Smooth muscle cell (in vitro differentiated cells): ENCODE results near the gene TEX28. TPM values are rescaled to one million over a fixed set of nuclear protein-coding genes. Genes with fewer than 3 reads are reported as not detected.
"Not testable (repeated sequence)": the region's sequence is repeated elsewhere in the genome, so short reads cannot be mapped to it uniquely, and the experiment has no call there.

Experiments used
- DNase-seq: peaks from one replicate; lab custom pipeline; 2025; ENCODE audit not compliant: unreplicated experiment; lab: John Stamatoyannopoulos, UW
- H2AFZ ChIP-seq: fragments of 200-600 bp; sonication (generic); 2 replicates; pipeline ENCODE4 v1.6.0; 2016; ENCODE audit warnings: antibody characterized with exemption, low read depth, mild to moderate bottlenecking
- H3F3A ChIP-seq: fragments of 200-600 bp; sonication (generic); 2 replicates; pipeline ENCODE4 v1.6.0; 2017; ENCODE audit warnings: antibody characterized with exemption, low read depth
- H3K27ac ChIP-seq: fragments of 200-600 bp; sonication (generic); 2 replicates; pipeline ENCODE4 v1.5.1; 2016; ENCODE audit warnings: low read depth, mild to moderate bottlenecking
- H3K27me3 ChIP-seq: fragments of 200-600 bp; sonication (generic); 2 replicates; pipeline ENCODE4 v1.6.1; 2016; ENCODE audit warnings: low read depth, mild to moderate bottlenecking
- H3K36me3 ChIP-seq: fragments of 200-600 bp; sonication (generic); 2 replicates; pipeline ENCODE4 v1.5.1; 2016; ENCODE audit warnings: low read depth
- H3K4me1 ChIP-seq: fragments of 200-600 bp; sonication (generic); 2 replicates; pipeline ENCODE4 v1.5.1; 2016; ENCODE audit warnings: low read depth
- H3K4me2 ChIP-seq: fragments of 200-600 bp; sonication (generic); 2 replicates; pipeline ENCODE4 v1.6.0; 2016; ENCODE audit warnings: mild to moderate bottlenecking
- H3K4me3 ChIP-seq: fragments of 200-600 bp; sonication (generic); 2 replicates; pipeline ENCODE4 v1.5.1; 2016; ENCODE audit warnings: mild to moderate bottlenecking
- H3K79me2 ChIP-seq: fragments of 200-600 bp; sonication (generic); 2 replicates; pipeline ENCODE4 v1.6.0; 2016; ENCODE audit warnings: low read depth, mild to moderate bottlenecking
- H3K9ac ChIP-seq: fragments of 200-600 bp; sonication (generic); 2 replicates; pipeline ENCODE4 v1.6.0; 2016; ENCODE audit warnings: low read depth
- H3K9me3 ChIP-seq: fragments of 200-600 bp; sonication (generic); replicated peaks from 2 replicates; pipeline ENCODE4 v1.5.1; 2016; ENCODE audit warnings: low read depth
- H4K20me1 ChIP-seq: fragments of 200-600 bp; sonication (generic); 2 replicates; pipeline ENCODE4 v1.6.0; 2016; ENCODE audit warnings: low read depth
- WGBS: methylation state at CpG from one replicate; pipeline ENCODE4 v1.1.7; 2016; ENCODE audit warnings: low lambda C conversion rate; 5-methylcytosine and 5-hydroxymethylcytosine counted together
- polyA plus RNA-seq: library from polyadenylated mRNA; unstranded; fragments of >200 nt; fragmentation: Nextera tagmentation; extraction: Ambion mirVana; gene quantifications from 2 replicates; pipeline ENCODE4 v1.2.1, GENCODE V29; 2016
- total RNA-seq: library from RNA; depleted of rRNA; stranded (reverse); fragments of >200 nt; gene quantifications from 2 replicates; pipeline ENCODE4 v1.2.3, GENCODE V29; 2014
- TF ChIP-seq, protein P1 (sequence below): fragments of 200-600 bp; sonication (generic); IDR thresholded peaks from 2 replicates; pipeline ENCODE4 v1.5.1; 2017; ENCODE audit warnings: borderline replicate concordance, mild to moderate bottlenecking, antibody characterized with exemption; ENCODE audit not compliant: insufficient read depth, poor library complexity, severe bottlenecking

The TEX28 gene
- total and polyA plus RNA-seq, 2 experiments from 2014 or later: not detected

DNA sequence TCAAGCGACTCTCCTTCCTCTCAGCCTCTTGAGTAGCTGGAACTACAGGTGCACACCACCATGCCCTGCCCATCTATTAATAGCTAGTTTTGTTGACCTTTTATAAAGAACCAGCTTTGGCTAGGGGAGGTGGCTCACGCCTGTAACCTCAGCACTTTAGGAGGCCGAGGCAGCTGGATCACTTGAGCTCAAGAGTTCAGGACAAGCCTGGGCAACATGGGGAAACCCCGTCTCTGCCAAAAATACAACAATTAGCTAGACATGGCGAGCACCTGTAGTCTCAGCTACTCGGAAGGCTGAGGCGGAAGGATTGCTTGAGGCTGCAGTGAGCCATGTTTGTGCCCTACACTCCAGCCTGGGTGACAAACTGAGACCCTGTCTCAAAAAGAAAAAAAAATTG lies 3.4 kb upstream of the TEX28 start:
- Histone ChIP-seq H3F3A (no peaks in the 10 kb centered on the region), H3K4me1 (no peaks in the 10 kb centered on the region), H3K27me3 (no peaks in the 10 kb centered on the region), H3K9me3 (no peaks in the 10 kb centered on the region), H4K20me1 (no peaks in the 10 kb centered on the region), H3K27ac (no peak overlapping the region), H3K36me3 (no peaks in the 10 kb centered on the region), H3K4me2 (no peak overlapping the region), H2AFZ (no peak overlapping the region), H3K79me2 (no peaks in the 10 kb centered on the region), H3K9ac (no peak overlapping the region), H3K4me3 (no peak overlapping the region)
- DNase-seq: no peak
- TF ChIP-seq, protein P1, sequence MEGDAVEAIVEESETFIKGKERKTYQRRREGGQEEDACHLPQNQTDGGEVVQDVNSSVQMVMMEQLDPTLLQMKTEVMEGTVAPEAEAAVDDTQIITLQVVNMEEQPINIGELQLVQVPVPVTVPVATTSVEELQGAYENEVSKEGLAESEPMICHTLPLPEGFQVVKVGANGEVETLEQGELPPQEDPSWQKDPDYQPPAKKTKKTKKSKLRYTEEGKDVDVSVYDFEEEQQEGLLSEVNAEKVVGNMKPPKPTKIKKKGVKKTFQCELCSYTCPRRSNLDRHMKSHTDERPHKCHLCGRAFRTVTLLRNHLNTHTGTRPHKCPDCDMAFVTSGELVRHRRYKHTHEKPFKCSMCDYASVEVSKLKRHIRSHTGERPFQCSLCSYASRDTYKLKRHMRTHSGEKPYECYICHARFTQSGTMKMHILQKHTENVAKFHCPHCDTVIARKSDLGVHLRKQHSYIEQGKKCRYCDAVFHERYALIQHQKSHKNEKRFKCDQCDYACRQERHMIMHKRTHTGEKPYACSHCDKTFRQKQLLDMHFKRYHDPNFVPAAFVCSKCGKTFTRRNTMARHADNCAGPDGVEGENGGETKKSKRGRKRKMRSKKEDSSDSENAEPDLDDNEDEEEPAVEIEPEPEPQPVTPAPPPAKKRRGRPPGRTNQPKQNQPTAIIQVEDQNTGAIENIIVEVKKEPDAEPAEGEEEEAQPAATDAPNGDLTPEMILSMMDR: no peak
- WGBS: 84% methylated on average over 7 of the region's 7 CpGs

DNA sequence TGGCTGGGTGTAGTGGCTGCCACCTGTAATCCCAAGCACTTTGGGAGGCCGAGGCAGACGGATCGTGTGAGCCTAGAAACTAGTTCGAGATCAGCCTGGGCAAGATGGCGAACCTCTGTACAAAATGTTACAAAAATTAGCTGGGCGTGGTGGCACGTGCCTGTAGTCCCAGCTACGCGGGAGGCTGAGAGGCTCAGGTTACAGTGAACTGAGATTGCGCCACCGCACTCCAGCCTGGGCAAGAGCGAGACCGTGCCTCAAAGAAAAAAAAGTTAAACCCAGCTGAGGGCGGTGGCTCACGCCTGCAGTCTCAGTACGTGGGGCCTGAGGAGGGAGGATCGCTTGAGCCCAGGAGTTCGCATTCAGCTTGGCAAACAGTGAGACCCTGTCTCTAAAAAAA lies 1.8 kb upstream of the TEX28 start:
- no peak for DNase-seq
- Histone ChIP-seq H3K36me3 (no peaks in the 10 kb centered on the region), H3K27me3 (no peaks in the 10 kb centered on the region), H3F3A (no peaks in the 10 kb centered on the region), H3K4me1 (no peaks in the 10 kb centered on the region), H3K79me2 (no peaks in the 10 kb centered on the region), H3K9ac (no peak overlapping the region), H3K4me2 (no peak overlapping the region), H2AFZ (no peak overlapping the region), H3K9me3 (no peaks in the 10 kb centered on the region), H3K27ac (no peak overlapping the region), H4K20me1 (no peaks in the 10 kb centered on the region), H3K4me3 (no peak overlapping the region)
- TF ChIP-seq, protein P1: no peak
- 93% methylated on average over 18 of the region's 18 CpGs for WGBS

DNA sequence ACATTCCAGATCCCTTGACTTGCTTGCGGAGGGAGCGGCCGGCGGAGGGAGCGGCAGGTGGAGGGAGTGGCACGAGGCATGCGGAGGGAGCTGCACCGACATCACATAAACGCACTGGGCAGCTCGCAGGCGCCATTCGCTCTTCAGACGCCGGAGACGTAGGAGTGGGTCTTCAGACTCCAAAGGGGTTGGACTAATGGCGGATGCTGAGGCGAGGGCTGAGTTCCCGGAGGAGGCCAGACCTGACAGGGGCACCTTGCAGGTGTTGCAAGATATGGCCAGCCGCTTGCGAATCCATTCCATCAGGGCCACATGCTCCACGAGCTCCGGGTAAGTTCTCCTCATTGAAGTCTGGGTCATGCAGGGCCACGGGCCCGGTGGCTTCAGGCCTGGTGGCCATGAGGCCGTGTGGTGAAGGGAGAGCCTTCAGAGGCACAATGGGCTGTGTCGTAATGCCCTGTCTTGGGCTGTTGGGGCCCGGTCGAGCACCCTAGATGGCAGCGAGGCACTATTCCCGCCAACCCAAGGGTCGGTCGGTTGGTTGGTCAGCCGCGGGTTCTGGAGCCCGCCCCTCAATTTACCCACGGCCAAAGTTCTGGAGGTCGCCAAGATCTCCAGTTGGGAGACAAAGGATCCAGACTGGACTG lies 863 bp upstream of the TEX28 start, which contains the start of gene TKTL1:
TKTL1 (plus strand) TSS at position 132 of the 647 bp plus-strand sequence; CDS start at position 197, 65 bp downstream.
- H3K9ac ChIP-seq: no peak within 1 kb of the TSS
- no peak within 1 kb of the TSS for H2AFZ ChIP-seq
- H3K36me3 ChIP-seq: no peaks in the 10 kb centered on the region
- no peaks in the 10 kb centered on the region for H3K4me1 ChIP-seq
- H3K9me3 ChIP-seq: no peaks in the 10 kb centered on the region
- no peak within 1 kb of the TSS for H3K4me3 ChIP-seq
- no peak within 1 kb of the TSS for H3K27ac ChIP-seq
- H3F3A ChIP-seq: no peaks in the 10 kb centered on the region
- H4K20me1 ChIP-seq: no peaks in the 10 kb centered on the region
- H3K4me2 ChIP-seq: no peak within 1 kb of the TSS
- WGBS: 94% methylated on average over 36 of the region's 37 CpGs
- H3K27me3 ChIP-seq: no peaks in the 10 kb centered on the region
- TF ChIP-seq, protein P1: no peak
- H3K79me2 ChIP-seq: no peaks in the 10 kb centered on the region
- DNase-seq: no peak

DNA sequence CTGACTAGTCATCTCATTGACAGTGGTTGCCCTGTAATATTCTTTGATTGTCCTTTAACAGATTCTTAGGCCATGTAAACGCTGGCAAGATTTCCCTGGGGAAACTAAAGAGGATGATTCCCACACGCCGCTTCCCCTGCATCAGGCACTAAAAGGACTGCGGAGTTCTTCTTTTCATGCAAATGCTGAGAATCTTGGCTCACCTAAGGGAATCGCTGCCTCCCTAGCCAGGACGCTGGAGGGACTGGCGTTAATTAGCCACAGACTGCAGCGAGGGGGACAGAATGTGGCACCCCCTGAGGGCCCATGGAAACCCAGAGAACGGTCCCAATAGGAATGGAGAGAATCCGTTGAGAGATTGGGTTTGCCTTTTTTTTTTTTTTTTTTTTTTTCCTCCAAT lies 8.5 kb downstream of the TEX28 start:
- not testable (repeated sequence) for H2AFZ ChIP-seq, H3K27ac ChIP-seq, H3K36me3 ChIP-seq, H3F3A ChIP-seq, H3K4me1 ChIP-seq, DNase-seq, H3K9me3 ChIP-seq, H3K9ac ChIP-seq, H3K4me2 ChIP-seq, H3K4me3 ChIP-seq, H4K20me1 ChIP-seq, H3K27me3 ChIP-seq, H3K79me2 ChIP-seq
- no CpG with 5 or more reads among the region's 10 CpGs for WGBS

DNA sequence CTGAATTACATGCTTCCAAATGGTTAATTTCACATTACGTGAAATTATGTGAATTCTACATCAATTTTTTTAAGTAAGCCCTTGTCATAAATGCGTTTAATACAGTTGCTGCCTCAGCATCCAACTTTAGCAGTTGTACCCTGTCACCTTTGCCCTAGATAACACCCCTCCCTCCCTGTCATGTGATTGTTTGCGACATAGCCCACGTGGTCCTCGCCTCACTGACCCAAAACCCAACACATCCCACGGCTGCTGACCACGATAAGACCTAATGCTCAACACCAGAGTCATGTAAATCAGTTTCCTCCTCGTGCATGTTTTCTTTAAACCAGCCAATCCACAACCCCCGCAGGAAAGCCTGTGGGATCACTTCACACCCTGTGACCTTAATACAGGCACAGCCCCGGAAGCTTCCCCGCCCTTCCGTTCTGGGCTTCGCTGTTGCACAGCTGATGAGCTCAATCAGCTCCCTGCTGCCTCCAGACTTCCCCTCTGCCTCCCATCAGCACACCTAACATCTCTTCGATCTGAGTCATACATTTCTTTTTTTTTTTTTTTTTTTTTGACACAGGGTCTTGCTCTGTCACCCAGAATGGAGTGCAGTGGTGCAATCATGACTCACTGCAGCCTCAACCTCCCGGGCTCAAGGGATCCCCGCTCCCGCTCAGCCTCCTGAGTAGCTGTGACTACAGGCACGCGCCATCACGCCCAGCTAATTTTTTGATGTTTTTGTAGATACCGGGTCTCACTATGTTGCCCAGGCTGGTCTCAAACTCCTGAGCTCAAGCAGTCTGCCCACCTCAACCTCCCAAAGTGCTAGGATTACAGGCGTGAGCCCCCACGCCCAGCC lies 10.2 kb downstream of the TEX28 start:
- not testable (repeated sequence) for H3K4me3 ChIP-seq, H3K9me3 ChIP-seq, H3K27ac ChIP-seq, H3K79me2 ChIP-seq, H3K36me3 ChIP-seq, H3K4me1 ChIP-seq, H3F3A ChIP-seq, DNase-seq, H3K9ac ChIP-seq, H3K27me3 ChIP-seq, H4K20me1 ChIP-seq, H3K4me2 ChIP-seq, H2AFZ ChIP-seq
- no CpG with 5 or more reads among the region's 23 CpGs for WGBS

DNA sequence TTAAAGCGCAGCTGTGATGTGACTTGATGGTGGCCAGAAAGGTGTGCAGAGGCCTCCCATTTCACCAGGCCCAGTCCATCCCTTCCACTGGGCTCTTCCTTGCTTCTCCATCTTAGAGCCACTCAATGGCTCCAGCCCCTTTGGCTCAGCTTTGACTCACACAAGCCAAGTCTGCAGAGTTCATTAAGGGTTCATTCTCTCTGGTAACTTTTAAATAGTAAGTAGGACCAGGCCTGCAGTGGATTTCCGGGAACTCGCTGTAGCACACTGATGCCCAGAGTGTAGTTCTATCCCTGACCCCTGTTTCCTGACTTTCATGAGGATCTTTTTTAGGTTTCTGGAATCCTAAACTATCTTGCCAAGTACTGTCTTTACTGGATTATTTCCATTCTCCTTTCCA lies 25.7 kb downstream of the TEX28 start:
- H3K9ac ChIP-seq, H3K27ac ChIP-seq, DNase-seq, H3K36me3 ChIP-seq, H2AFZ ChIP-seq, H3K9me3 ChIP-seq, H4K20me1 ChIP-seq, H3K27me3 ChIP-seq, H3K4me1 ChIP-seq, H3F3A ChIP-seq, H3K79me2 ChIP-seq, H3K4me2 ChIP-seq, H3K4me3 ChIP-seq: not testable (repeated sequence)
- no CpG with 5 or more reads among the region's 3 CpGs for WGBS
